ENCODE measurements around the gene PACSIN2.

DNA sequence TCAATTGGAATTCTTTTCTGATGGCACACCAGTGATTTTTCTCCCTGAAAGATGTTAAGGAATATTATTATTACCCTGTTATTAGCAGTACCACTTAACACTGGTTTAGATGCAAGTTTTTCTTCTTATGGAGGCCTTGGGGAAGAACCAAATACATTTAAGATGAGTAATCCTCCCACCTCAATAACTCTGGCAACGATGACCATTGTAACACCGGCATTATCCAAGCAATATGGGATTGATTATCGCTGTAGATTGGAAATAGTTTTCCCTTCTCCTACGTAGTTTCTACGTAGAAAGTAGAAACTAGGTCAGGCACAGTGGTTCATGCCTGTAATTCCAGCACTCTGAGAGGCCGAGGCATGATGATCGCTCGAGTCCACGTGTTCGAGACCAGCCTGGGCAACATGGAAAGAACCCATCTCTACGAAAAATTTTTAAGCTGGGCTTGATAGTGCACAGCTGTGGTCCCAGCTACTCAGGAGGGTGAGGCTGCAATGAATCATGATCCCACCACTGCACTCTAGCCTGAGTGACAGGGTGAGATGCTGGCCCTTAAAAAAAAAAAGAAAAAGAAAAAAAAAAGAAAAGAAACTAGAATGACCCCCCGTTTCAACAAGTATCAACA lies 45.5 kb downstream of the PACSIN2 start:
- TF ChIP-seq POLR2A (IDR thresholded peaks at IDR 0.05; ENCODE audit: low read length) (no peak), GATA1 (IDR thresholded peaks at IDR 0.05; ENCODE audit: low read depth, low read length) (no peak)
